Esophagus squamous epithelium (tissue), 4 donors: Measurements from ENCODE around the gene C15orf62.

Experiments
- POLR2A ChIP-seq, 4 donors: fragments of 450-650 bp; IDR thresholded peaks; one replicate each; pipeline ENCODE4 v1.6.1; 2017; ENCODE audit warnings: antibody characterized with exemption in 4 of 4, mild to moderate bottlenecking in 4 of 4, moderate library complexity in 3 of 4
- TF ChIP-seq, protein P1 (sequence below), 6 experiments: fragments of 450-650 bp in 4 of 6; fragments of 200-600 bp in 2 of 6; sonication (generic) in 2 of 6; IDR thresholded peaks; one replicate each; pipeline ENCODE4 v1.5.1; 2016 to 2019; ENCODE audit warnings: antibody characterized with exemption in 6 of 6, mild to moderate bottlenecking in 4 of 6, moderate library complexity in 4 of 6

DNA sequence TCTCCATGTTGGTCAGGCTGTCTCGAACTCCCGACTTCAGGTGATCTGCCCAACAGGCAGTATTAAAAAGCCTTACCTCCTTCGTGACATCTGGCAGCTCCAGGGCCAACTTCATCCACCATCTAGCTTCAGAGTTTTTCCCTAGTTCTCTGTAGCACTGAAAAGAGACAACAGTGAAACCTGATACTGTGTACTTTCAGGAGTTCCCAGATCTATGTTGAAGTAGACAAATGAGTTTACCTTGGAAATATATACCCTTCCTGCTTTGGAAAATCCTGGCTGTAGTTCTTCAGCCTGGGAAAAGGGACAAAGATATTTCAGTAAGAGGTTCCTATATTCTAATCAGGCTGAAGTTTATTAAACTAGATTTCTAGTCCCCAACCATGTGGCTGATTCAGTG is 32.7 kb upstream of the C15orf62 start:
- no peak for TF ChIP-seq POLR2A (IDR thresholded peaks at IDR 0.05)
- TF ChIP-seq, protein P1, sequence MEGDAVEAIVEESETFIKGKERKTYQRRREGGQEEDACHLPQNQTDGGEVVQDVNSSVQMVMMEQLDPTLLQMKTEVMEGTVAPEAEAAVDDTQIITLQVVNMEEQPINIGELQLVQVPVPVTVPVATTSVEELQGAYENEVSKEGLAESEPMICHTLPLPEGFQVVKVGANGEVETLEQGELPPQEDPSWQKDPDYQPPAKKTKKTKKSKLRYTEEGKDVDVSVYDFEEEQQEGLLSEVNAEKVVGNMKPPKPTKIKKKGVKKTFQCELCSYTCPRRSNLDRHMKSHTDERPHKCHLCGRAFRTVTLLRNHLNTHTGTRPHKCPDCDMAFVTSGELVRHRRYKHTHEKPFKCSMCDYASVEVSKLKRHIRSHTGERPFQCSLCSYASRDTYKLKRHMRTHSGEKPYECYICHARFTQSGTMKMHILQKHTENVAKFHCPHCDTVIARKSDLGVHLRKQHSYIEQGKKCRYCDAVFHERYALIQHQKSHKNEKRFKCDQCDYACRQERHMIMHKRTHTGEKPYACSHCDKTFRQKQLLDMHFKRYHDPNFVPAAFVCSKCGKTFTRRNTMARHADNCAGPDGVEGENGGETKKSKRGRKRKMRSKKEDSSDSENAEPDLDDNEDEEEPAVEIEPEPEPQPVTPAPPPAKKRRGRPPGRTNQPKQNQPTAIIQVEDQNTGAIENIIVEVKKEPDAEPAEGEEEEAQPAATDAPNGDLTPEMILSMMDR (IDR thresholded peaks at IDR 0.05): no peak
